ENCODE data around the gene SWAP70. TPM values are rescaled to one million over a fixed set of nuclear protein-coding genes. Genes with fewer than 3 reads are reported as not detected.

The SWAP70 gene
- total RNA-seq, 1 experiment from 2014 or later = 7.9 TPM

- DNase-seq (ENCODE audit: extremely low read depth, low read depth) = no peak
Observed at GRCh38 chr11:9771071-9771511, 107.2 kb downstream of the SWAP70 start.

DNA sequence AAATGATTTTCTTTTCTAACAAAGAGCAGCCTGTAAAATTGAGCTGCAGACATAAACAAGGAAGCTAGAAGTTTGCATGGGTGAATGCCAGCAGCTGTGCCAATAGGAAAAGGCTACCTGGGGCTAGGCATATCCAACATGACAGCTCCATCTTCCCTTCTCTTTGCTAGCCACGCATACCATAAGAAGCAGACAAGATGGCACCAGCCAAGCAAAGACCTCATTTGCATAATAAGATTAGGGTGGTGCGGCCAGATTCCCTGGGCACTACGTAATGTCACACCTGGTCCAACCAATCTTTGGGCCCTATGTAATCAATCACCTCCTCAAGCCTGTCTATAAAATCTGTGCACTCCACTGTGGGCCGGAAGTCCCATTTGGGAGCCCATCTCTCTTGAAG is 108.3 kb downstream of the SWAP70 start:
- DNase-seq (ENCODE audit: extremely low read depth, low read depth) = no peak

GRCh38 chr11:9773524-9773923 is 109.6 kb downstream of the SWAP70 start:
- DNase-seq (ENCODE audit: extremely low read depth, low read depth) = no peak

GRCh38 chr11:9774109-9774508 is 110.2 kb downstream of the SWAP70 start:
- no peak for DNase-seq (ENCODE audit: extremely low read depth, low read depth)

GRCh38 chr11:9774591-9775397 is 110.9 kb downstream of the SWAP70 start:
- no peak for DNase-seq (ENCODE audit: extremely low read depth, low read depth)

GRCh38 chr11:9775398-9775779 is 111.5 kb downstream of the SWAP70 start:
- DNase-seq (ENCODE audit: extremely low read depth, low read depth) = no peak

DNA sequence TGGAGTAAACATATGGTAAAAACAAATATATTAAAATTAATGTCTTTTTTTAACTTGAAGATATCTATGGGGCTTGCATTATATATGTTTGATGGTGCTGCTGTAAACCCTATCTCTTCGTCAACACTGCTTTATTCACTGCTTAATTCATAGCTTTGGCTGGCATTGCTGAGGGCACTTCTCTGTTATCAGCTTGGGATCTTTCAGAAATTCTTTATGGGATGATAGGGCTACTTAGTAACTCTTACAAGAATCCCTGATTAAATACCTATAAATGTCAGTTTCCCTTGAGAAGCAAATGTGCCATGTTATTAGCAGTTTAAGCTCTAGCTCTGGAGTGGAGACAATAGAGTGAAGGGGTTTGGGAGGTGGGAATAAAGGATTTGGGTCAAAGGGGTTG is 112.3 kb downstream of the SWAP70 start:
- DNase-seq (ENCODE audit: extremely low read depth, low read depth) = no peak

DNA sequence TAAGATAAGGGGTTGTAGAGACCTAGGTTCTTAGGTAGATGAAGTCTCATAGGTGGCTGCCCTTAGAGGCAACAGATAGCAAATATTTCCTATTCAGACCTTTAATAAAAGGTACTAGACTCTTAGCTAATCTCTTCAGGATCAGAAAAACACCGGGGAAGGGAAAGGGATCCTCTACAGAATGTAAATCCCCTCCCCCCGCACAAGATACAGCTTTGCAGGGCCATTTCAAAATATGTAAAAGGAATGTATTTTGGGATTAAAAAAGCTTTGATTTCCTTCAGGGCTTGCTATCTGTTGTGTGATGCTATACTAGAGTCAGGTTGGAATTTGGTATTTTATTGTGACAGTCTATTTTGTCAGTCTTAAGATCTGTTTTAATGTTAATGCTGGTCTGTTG is 113.2 kb downstream of the SWAP70 start:
- no peak for DNase-seq (ENCODE audit: extremely low read depth, low read depth)

- no peak for DNase-seq (ENCODE audit: extremely low read depth, low read depth)
Observed at GRCh38 chr11:9777525-9777924, 113.6 kb downstream of the SWAP70 start.

DNA sequence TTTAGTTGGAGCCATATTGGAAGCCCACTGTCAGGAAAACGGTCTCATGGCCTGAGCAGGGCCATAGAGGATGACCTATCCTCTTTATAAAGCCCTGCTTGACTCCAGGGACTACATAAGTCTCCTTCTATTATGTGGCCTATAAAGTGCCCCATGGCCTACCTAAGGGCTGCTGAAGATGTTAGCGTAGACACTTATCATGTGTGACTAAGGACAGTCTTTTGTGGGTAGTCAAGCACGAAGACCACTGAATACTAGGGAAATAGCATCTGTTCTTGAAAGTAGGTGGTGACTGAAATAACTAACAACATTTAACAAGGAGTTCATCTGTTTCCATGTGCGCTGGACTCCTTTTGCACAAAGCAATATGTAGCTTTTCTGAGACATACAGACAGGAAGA is 117.1 kb downstream of the SWAP70 start:
- DNase-seq (ENCODE audit: extremely low read depth, low read depth) = no peak

DNA sequence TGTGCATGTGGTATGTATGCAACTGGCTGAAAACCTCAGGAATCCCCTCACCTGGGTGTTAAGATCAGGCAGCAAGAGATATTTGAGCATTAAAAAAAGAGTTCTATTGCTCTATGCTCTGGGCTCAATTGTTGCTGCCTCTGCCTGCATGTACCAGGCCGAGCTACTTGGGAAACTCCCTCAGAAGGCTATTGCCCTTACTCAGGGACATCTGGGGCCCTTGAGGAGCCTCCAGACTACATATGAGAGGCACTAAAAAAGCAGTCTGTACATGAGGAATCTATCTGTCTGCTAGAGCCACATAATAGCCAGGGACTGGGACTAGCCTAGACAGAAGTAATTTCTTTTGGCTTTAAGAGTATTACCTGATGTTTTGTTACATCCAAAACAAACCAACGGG is 120.1 kb downstream of the SWAP70 start:
- DNase-seq (ENCODE audit: extremely low read depth, low read depth) = no peak

DNA sequence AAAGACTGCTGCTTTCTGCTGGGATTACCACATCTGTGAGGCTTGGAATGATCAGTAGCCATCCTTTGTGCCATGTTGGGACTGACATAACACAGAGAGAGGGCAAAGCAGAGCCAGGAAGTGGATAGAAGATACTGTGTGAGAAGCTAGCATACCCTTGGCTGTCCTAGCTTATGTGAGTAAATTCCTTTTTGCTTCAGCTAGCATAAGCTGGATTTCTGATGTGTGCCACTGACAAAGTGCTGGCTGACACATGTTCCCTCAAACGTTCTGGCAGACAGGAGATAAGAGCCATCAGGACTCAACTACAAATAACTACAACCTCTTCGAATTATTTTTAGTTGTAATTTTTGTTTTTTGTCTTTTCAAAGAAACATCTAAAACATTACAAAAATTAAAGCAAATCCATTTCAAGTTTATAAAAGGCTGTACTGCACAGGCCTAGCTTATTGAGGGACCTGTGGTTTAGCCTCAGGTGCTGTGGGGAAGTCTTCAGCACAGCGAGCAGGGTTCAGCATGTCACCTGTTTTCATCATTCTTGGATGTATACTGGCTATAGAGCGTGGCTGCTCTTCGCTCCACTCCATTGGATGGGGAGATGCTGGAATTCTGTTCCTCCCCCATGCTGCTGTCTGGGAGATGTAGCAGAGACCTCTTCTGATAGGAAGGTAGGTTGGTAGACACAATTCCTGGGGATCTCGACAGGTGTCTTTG is 120.9 kb downstream of the SWAP70 start:
- no peak for DNase-seq (ENCODE audit: extremely low read depth, low read depth)

DNA sequence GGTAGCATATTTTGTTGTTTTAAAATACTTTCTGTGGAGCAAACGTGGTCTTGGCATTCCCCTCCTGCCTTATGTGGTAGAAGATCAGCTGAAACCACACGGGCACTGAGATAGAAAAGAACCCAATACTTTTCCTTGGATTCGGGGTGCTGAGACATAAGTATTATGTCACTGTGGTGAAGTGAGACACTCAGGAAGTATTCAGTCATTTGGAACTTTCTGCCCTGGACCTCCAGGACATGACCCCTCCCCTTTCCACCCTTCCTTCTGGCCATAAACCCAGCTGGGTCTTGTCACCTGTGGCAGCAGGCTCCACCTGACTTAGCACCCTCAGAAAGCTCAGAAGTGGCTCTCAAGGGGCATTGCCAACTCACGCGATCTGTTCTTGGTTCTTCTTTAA is 123.4 kb downstream of the SWAP70 start:
- DNase-seq (ENCODE audit: extremely low read depth, low read depth) = no peak

GRCh38 chr11:9787981-9788521 is 124.2 kb downstream of the SWAP70 start:
- DNase-seq (ENCODE audit: extremely low read depth, low read depth) = no peak

DNA sequence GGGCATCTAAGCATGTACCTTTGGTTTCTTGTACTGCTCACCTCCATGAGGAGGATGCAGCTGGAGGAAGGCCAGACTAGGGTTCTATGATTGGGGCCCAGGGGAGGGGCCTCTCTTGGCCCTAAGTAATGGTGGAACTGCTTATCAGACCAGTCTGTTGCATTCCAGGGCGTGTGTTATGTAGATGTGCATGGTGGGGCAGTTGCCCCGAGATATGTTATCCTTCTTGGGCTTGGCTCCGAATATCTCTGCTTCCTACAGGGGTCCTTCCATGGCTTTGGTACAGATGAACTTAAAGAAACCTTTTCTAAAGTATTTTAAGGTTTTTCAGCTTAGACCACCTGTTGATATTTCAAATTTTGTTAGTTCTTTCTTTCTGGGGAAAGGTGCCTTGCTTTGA is 126.0 kb downstream of the SWAP70 start:
- DNase-seq (ENCODE audit: extremely low read depth, low read depth) = no peak

DNA sequence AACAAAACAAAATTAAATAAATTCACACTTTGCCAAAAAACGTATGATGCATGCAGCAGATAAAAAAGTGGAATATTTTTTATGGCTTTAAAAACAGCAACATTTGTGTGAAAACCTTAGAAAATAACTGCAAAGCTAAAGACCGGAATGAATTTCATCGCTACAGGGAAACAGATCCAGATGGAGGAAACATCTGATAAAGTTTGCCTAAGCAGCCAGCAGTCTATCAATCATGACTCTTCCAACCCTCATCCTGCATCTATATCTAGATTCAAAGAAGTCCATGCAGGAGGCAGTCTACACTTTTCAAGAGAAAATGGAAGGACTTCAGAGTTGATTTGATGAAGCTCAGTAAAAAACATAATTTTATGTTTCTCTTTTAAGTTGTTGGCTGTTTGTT is 126.8 kb downstream of the SWAP70 start:
- DNase-seq (ENCODE audit: extremely low read depth, low read depth) = no peak

- DNase-seq (ENCODE audit: extremely low read depth, low read depth) = no peak
Observed at GRCh38 chr11:9796266-9796665, 132.4 kb downstream of the SWAP70 start.

GRCh38 chr11:9796854-9797253 is 133.0 kb downstream of the SWAP70 start:
- DNase-seq (ENCODE audit: extremely low read depth, low read depth) = no peak

GRCh38 chr11:9797300-9797699 is 133.4 kb downstream of the SWAP70 start:
- no peak for DNase-seq (ENCODE audit: extremely low read depth, low read depth)

- no peak for DNase-seq (ENCODE audit: extremely low read depth, low read depth)
Observed at GRCh38 chr11:9799886-9800285, 136.0 kb downstream of the SWAP70 start.

DNA sequence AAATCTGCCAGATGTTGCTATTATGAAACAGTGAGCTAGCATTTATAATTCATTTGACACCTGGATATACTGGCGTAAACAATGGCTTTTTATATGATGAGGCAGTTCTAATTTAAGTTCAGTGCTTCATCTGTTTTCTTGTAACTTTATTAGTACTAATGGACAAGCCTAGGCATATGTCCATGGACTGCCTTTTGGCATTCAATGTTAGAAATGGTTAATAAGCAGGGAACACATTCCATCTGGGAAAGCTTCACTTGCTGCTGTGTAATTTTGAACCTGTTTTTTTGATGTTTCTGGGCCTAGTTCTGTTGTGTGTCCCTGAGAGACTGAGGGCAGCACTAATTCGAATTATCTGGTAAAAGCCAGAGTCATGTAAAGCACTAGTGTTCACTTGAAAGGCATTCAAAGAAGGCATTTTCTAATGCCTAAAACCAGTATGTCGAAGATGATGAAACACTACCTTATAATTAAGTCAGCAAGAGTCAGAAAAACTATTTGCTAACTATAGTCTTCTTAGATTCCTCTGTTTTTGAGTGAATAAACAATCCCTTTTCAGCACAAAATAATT is 138.5 kb downstream of the SWAP70 start:
- peak; percentile 21 for DNase-seq (ENCODE audit: extremely low read depth, low read depth)

All from NCI-H460 (cell line).